Lower leg skin (tissue), 3 donors: ENCODE data around the gene PLCB1.

Experiments used
- CTCF ChIP-seq, 3 donors: fragments of 450-650 bp; IDR thresholded peaks; one replicate each; pipeline ENCODE4 v1.5.1; 2016; ENCODE audit warnings: antibody characterized with exemption in 3 of 3, mild to moderate bottlenecking in 3 of 3, moderate library complexity in 2 of 3
- POLR2A ChIP-seq, 2 donors: fragments of 450-650 bp; IDR thresholded peaks; one replicate each; pipeline ENCODE4 v1.6.1; 2016 to 2017; ENCODE audit warnings: antibody characterized with exemption in 2 of 2, mild to moderate bottlenecking in 1 of 2, moderate library complexity in 1 of 2

- TF ChIP-seq CTCF (IDR thresholded peaks at IDR 0.05) (no peak), POLR2A (IDR thresholded peaks at IDR 0.05) (no peak)
Observed at GRCh38 chr20:8527998-8528723, 396.1 kb downstream of the PLCB1 start.
